ENCODE data around the gene RGL1. TPM values are rescaled to one million over a fixed set of nuclear protein-coding genes. Genes with fewer than 3 reads are reported as not detected.

Gene RGL1
- total RNA-seq, 1 experiment from 2014 or later, result 1.3 TPM

DNA sequence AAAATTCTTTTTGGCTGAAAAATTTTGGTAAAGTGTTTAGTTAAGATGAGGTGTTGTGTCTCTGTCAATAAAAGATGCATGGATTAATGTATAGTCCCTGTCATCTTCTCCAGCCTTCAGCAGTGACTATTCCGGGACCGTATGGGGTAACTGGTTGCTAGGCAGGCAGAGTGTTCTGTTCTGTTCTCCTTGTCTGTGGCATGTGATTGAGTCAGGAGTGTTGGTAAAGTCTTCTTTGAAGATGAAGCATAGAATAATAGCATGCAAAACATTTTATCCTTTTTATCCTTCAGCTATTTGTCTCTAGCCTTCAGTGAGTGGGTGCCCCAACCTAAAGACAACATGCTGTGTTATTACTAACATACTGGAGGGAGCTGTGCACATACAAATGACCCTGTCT is 74.6 kb downstream of the RGL1 start:
- intact Hi-C loops (cut with micrococcal nuclease), result no loop called here
- POLR2A ChIA-PET, result no interaction called here
- no peak overlapping the region for H2AFZ ChIP-seq (ENCODE audit: low read depth, low read length, poor library complexity, severe bottlenecking)
- no peak overlapping the region for H3K4me3 ChIP-seq (replicated peaks in 1 of 2; ENCODE audit: low read depth in 1 of 2, low read length in 2 of 2)
- no peaks in the 10 kb centered on the region for H3K9me3 ChIP-seq (ENCODE audit: control insufficient read depth in 1 of 2, insufficient read depth in 1 of 2, low read depth in 1 of 2, low read length in 2 of 2)
- H4K20me1 ChIP-seq (ENCODE audit: insufficient read depth), result no peaks in the 10 kb centered on the region
- TF ChIP-seq CEBPB (IDR thresholded peaks at IDR 0.05; ENCODE audit: low read depth) (no peak), ZNF274 (IDR thresholded peaks at IDR 0.05; ENCODE audit: low read depth, low read length) (no peak), JUND (IDR thresholded peaks at IDR 0.05) (no peak), POLR2AphosphoS5 (IDR thresholded peaks at IDR 0.05; ENCODE audit: low read depth, low read length) (no peak), SRF (IDR thresholded peaks at IDR 0.05; ENCODE audit: low read depth) (no peak), POLR2A (IDR thresholded peaks at IDR 0.05; ENCODE audit: borderline replicate concordance, extremely low read depth, insufficient read depth, insufficient read length) (no peak), EZH2 (IDR thresholded peaks at IDR 0.05) (no peak), TCF7L2 (IDR thresholded peaks at IDR 0.05; ENCODE audit: borderline replicate concordance, extremely low read depth, insufficient read depth, insufficient read length) (no peak), EGR1 (IDR thresholded peaks at IDR 0.05; ENCODE audit: low read depth) (no peak), ELF1 (IDR thresholded peaks at IDR 0.05; ENCODE audit: borderline replicate concordance, low read depth) (no peak), ZFX (IDR thresholded peaks at IDR 0.05) (no peak), SP1 (IDR thresholded peaks at IDR 0.05; ENCODE audit: low read depth) (no peak), SIN3A (IDR thresholded peaks at IDR 0.05; ENCODE audit: low read depth) (no peak), CBX3 (IDR thresholded peaks at IDR 0.05; ENCODE audit: low read depth) (no peak)
- TF ChIP-seq, protein P1, sequence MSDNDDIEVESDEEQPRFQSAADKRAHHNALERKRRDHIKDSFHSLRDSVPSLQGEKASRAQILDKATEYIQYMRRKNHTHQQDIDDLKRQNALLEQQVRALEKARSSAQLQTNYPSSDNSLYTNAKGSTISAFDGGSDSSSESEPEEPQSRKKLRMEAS (IDR thresholded peaks at IDR 0.05), result no peak
- TF ChIP-seq, protein P2, sequence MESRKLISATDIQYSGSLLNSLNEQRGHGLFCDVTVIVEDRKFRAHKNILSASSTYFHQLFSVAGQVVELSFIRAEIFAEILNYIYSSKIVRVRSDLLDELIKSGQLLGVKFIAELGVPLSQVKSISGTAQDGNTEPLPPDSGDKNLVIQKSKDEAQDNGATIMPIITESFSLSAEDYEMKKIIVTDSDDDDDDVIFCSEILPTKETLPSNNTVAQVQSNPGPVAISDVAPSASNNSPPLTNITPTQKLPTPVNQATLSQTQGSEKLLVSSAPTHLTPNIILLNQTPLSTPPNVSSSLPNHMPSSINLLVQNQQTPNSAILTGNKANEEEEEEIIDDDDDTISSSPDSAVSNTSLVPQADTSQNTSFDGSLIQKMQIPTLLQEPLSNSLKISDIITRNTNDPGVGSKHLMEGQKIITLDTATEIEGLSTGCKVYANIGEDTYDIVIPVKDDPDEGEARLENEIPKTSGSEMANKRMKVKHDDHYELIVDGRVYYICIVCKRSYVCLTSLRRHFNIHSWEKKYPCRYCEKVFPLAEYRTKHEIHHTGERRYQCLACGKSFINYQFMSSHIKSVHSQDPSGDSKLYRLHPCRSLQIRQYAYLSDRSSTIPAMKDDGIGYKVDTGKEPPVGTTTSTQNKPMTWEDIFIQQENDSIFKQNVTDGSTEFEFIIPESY (IDR thresholded peaks at IDR 0.05; ENCODE audit: extremely low read depth, insufficient replicate concordance, low read length), result no peak
- TF ChIP-seq, protein P3, sequence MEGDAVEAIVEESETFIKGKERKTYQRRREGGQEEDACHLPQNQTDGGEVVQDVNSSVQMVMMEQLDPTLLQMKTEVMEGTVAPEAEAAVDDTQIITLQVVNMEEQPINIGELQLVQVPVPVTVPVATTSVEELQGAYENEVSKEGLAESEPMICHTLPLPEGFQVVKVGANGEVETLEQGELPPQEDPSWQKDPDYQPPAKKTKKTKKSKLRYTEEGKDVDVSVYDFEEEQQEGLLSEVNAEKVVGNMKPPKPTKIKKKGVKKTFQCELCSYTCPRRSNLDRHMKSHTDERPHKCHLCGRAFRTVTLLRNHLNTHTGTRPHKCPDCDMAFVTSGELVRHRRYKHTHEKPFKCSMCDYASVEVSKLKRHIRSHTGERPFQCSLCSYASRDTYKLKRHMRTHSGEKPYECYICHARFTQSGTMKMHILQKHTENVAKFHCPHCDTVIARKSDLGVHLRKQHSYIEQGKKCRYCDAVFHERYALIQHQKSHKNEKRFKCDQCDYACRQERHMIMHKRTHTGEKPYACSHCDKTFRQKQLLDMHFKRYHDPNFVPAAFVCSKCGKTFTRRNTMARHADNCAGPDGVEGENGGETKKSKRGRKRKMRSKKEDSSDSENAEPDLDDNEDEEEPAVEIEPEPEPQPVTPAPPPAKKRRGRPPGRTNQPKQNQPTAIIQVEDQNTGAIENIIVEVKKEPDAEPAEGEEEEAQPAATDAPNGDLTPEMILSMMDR (IDR thresholded peaks at IDR 0.05 in 2 of 3, conservative IDR thresholded peaks at IDR 0.05 in 1 of 3; ENCODE audit: borderline replicate concordance in 1 of 3, insufficient read depth in 1 of 3, low read depth in 2 of 3, low read length in 2 of 3), result no peak
- TF ChIP-seq, protein P4, sequence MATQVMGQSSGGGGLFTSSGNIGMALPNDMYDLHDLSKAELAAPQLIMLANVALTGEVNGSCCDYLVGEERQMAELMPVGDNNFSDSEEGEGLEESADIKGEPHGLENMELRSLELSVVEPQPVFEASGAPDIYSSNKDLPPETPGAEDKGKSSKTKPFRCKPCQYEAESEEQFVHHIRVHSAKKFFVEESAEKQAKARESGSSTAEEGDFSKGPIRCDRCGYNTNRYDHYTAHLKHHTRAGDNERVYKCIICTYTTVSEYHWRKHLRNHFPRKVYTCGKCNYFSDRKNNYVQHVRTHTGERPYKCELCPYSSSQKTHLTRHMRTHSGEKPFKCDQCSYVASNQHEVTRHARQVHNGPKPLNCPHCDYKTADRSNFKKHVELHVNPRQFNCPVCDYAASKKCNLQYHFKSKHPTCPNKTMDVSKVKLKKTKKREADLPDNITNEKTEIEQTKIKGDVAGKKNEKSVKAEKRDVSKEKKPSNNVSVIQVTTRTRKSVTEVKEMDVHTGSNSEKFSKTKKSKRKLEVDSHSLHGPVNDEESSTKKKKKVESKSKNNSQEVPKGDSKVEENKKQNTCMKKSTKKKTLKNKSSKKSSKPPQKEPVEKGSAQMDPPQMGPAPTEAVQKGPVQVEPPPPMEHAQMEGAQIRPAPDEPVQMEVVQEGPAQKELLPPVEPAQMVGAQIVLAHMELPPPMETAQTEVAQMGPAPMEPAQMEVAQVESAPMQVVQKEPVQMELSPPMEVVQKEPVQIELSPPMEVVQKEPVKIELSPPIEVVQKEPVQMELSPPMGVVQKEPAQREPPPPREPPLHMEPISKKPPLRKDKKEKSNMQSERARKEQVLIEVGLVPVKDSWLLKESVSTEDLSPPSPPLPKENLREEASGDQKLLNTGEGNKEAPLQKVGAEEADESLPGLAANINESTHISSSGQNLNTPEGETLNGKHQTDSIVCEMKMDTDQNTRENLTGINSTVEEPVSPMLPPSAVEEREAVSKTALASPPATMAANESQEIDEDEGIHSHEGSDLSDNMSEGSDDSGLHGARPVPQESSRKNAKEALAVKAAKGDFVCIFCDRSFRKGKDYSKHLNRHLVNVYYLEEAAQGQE (IDR thresholded peaks at IDR 0.05; ENCODE audit: low read depth), result no peak
- H3K36me3 ChIP-seq (ENCODE audit: control insufficient read depth in 1 of 2, insufficient read depth in 2 of 2, low read length in 2 of 2), result no peaks in the 10 kb centered on the region
- no TSS peak for BruUV-seq (replicated peaks)
- RAD21 ChIA-PET (ENCODE audit: low non-redundant PET in 1 of 2, low total read pairs in 2 of 2, uncharacterized antibody in 2 of 2, unreplicated experiment in 2 of 2), result no interaction called here
- no peak overlapping the region for H3K4me2 ChIP-seq (ENCODE audit: low read length)
- no peaks in the 10 kb centered on the region for H3K9me2 ChIP-seq (ENCODE audit: insufficient read depth)
- H3K27ac ChIP-seq (ENCODE audit: low read depth, low read length), result no peak overlapping the region
- CTCF ChIA-PET, result no interaction called here
- H3K4me1 ChIP-seq (ENCODE audit: control insufficient read depth in 1 of 2, insufficient read depth in 2 of 2, low read length in 2 of 2), result peaks cover 4 to 10% of the 10 kb centered on the region in 2 experiments; a peak in 2 of 4 replicates
- ATAC-seq (no peak), DNase-seq (ENCODE audit: low read depth, low spot score) (no peak)
- H3K79me2 ChIP-seq (ENCODE audit: insufficient read depth, low read length), result no peaks in the 10 kb centered on the region
- H3K27me3 ChIP-seq (ENCODE audit: insufficient read depth, low read length), result no peaks in the 10 kb centered on the region
- H3K9ac ChIP-seq (ENCODE audit: low read length), result no peak overlapping the region
